Measurements from ENCODE around the gene TSFM. TPM values are rescaled to one million over a fixed set of nuclear protein-coding genes. Genes with fewer than 3 reads are reported as not detected.

Gene TSFM
- total and polyA plus RNA-seq, 2 of the 4 experiments (the other 2 are of a cell fraction): 11.5 to 14.0 TPM

GRCh38 chr12:57840726-57841125 is 58.1 kb downstream of the TSFM start:
- Histone ChIP-seq H3K4me3 (ENCODE audit: insufficient read depth, low read depth, low read length) (no peak overlapping the region), H3K56ac (ENCODE audit: extremely low read depth, insufficient read depth, low read length) (no peak overlapping the region), H2AK5ac (ENCODE audit: low read depth, low read length) (peak overlapping the region; percentile 3; the same call in 1 of the 2 replicates), H2AFZ (replicated peaks; ENCODE audit: low read length, poor library complexity) (no peak overlapping the region), H3K27ac (ENCODE audit: insufficient read depth, low read length) (no peak overlapping the region), H2BK15ac (ENCODE audit: low read depth, low read length) (no peak overlapping the region), H3K4ac (ENCODE audit: low read depth, low read length) (no peak overlapping the region), H3K4me1 (ENCODE audit: control insufficient read depth, insufficient read depth, low read length) (peaks cover 51% of the 10 kb centered on the region), H3K36me3 (ENCODE audit: control insufficient read depth, insufficient read depth, low read length) (peaks cover 7% of the 10 kb centered on the region; the same call in 1 of the 2 replicates), H4K20me1 (ENCODE audit: insufficient read depth, low read length) (peaks cover 100% of the 10 kb centered on the region), H3K23ac (ENCODE audit: low read depth, low read length) (peak overlapping the region; percentile 58; the same call in 1 of the 2 replicates), H3K79me1 (ENCODE audit: low read depth in 1 of 2, low read length in 2 of 2) (peaks cover 0 to 68% of the 10 kb centered on the region in 2 experiments; a peak in 2 of 4 replicates), H4K91ac (ENCODE audit: insufficient read depth, low read depth, low read length) (no peak overlapping the region), H4K8ac (ENCODE audit: low read depth in 2 of 2, low read length in 2 of 2) (no peak overlapping the region), H3K9ac (ENCODE audit: low read depth, low read length) (no peak overlapping the region), H2BK120ac (ENCODE audit: low read depth, low read length) (no peak overlapping the region), H2BK20ac (ENCODE audit: low read depth, low read length) (no peak overlapping the region), H3K9me1 (ENCODE audit: insufficient read depth, low read length) (peaks cover 55% of the 10 kb centered on the region), H4K5ac (ENCODE audit: low read depth, low read length) (no peak overlapping the region), H2AK9ac (replicated peaks; ENCODE audit: low read depth, low read length, poor library complexity) (no peak overlapping the region), H3K9me3 (ENCODE audit: control insufficient read depth, insufficient read depth, low read length) (no peaks in the 10 kb centered on the region), H3K27me3 (ENCODE audit: control insufficient read depth, insufficient read depth, low read length) (no peaks in the 10 kb centered on the region), H3K14ac (replicated peaks; ENCODE audit: low read depth, low read length) (no peak overlapping the region), H3K4me2 (ENCODE audit: low read depth, low read length) (peak overlapping the region; percentile 44; the same call in 1 of the 2 replicates), H3K18ac (ENCODE audit: low read depth, low read length) (no peak overlapping the region), H2BK5ac (ENCODE audit: low read depth, low read length, poor library complexity, severe bottlenecking) (no peak overlapping the region)
- dilution Hi-C loops (cut with HindIII; ENCODE audit: low sequenced_read_pairs, unreplicated experiment): no loop called here
- intact Hi-C loops (cut with micrococcal nuclease): no loop called here
- 40% methylated on average over 1 of the region's 3 CpGs; no CpG with 5 or more reads in 1 of the 2 experiments for whole genome bisulfite sequencing, 2 experiments (ENCODE audit: extremely low coverage in 2 of 2, insufficient read length in 1 of 2)
- DNase-seq (peak; percentile 50), ATAC-seq (ENCODE audit: low read depth) (no peak)
- TF ChIP-seq MAFK (IDR thresholded peaks at IDR 0.05; ENCODE audit: low read depth, low read length): no peak
- TF ChIP-seq CEBPB (IDR thresholded peaks at IDR 0.05; ENCODE audit: low read depth, low read length): no peak
- TF ChIP-seq CTCF (conservative IDR thresholded peaks at IDR 0.05; ENCODE audit: low read depth, low read length): no peak
- TF ChIP-seq BHLHE40 (IDR thresholded peaks at IDR 0.05; ENCODE audit: low read depth, low read length): no peak
- no peak for TF ChIP-seq USF2 (IDR thresholded peaks at IDR 0.05; ENCODE audit: low read depth, low read length)
- no peak for TF ChIP-seq RFX5 (IDR thresholded peaks at IDR 0.05; ENCODE audit: low read depth, low read length)
- no peak for TF ChIP-seq NFE2L2 (IDR thresholded peaks at IDR 0.05; ENCODE audit: low read depth, low read length)
- no peak for TF ChIP-seq RCOR1 (IDR thresholded peaks at IDR 0.05; ENCODE audit: insufficient replicate concordance, low read length)
- no peak for TF ChIP-seq SMC3 (IDR thresholded peaks at IDR 0.05; ENCODE audit: low read depth, low read length)
- CTCF ChIA-PET: no interaction called here
- BruUV-seq (replicated peaks): no TSS peak
- in situ Hi-C loops (cut with MboI; ENCODE audit: low sequenced_read_pairs): loop anchor here (10.0 kb wide), 1 partner anchor 54 kb away; no protein-coding TSS in a partner anchor
- POLR2A ChIA-PET (ENCODE audit: unreplicated experiment): interaction anchor here (1.7 kb wide), 1 partner anchor 55 kb away, joined by 4 read pairs; no protein-coding TSS in a partner anchor
